A549 (cell line): ENCODE data around the gene CRADD.

Source experiments
- RFX5 ChIP-seq: fragments of 450-650 bp; IDR thresholded peaks from 2 replicates; pipeline ENCODE4 v1.7.1; 2014; ENCODE audit warnings: antibody characterized with exemption, mild to moderate bottlenecking, moderate library complexity
- ZFP36 ChIP-seq: fragments of 450-650 bp; IDR thresholded peaks from 2 replicates; pipeline ENCODE4 v1.6.1; 2014; ENCODE audit warnings: borderline replicate concordance; ENCODE audit not compliant: partially characterized antibody

- TF ChIP-seq ZFP36 = no peak
- no peak for TF ChIP-seq RFX5
Observed at GRCh38 chr12:93829016-93829415, 151.8 kb downstream of the CRADD start.
